ENCODE measurements around the gene TRIM41.
A peak's percentile ranks its signal among the peaks of the same experiment; 100 is the strongest.
"Not testable (repeated sequence)": the region's sequence is repeated elsewhere in the genome, so short reads cannot be mapped to it uniquely, and the experiment has no call there.

The TRIM41 gene

DNA sequence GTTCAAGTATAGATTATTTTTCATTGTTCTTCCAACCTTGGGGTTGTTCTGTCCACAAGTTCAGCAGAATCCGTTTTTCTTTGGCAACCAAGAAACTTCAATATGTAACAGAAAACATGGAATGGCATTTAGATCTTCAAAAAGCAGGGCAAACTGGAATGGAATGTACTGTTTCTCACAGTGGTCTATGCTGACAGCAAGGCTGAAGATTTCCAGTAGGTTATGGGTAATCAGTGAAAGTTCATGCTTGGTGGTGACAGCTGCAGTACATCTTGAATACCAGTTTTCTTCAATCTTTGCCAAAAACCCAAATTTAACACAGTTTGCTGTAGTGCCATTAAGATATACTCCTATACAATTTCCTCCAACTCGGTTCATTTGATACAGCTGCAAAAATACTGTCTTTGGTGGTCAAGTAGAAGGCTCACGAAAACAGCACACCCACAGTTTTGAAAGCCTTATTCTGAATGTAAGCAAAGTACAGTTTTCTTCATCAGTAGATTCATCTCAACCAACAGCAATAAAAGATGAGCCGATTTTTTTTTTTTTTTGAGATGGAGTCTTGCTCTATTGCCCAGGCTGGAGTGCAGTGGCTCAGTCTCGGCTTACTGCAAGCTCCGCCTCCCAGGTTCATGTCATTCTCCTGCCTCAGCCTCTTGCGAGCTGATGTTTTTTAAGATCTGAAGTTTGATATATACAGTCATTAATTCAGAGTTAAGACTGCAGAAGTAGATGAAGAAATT lies 32.9 kb downstream of the TRIM41 start:
- H3K9me3 ChIP-seq (ENCODE audit: control insufficient read depth, insufficient read depth, low read length): no peaks in the 10 kb centered on the region
- peaks cover 8% of the 10 kb centered on the region for H3K36me3 ChIP-seq (ENCODE audit: control insufficient read depth, insufficient read depth, low read length)
- H3K9ac ChIP-seq (ENCODE audit: low read depth, low read length): no peak overlapping the region
- H3K4me3 ChIP-seq (ENCODE audit: low read depth, low read length): no peak overlapping the region
- H3K4me1 ChIP-seq (ENCODE audit: control insufficient read depth, insufficient read depth, low read length): peaks cover 6% of the 10 kb centered on the region
- no peaks in the 10 kb centered on the region for H3K27me3 ChIP-seq (ENCODE audit: control insufficient read depth, insufficient read depth, low read length)

DNA sequence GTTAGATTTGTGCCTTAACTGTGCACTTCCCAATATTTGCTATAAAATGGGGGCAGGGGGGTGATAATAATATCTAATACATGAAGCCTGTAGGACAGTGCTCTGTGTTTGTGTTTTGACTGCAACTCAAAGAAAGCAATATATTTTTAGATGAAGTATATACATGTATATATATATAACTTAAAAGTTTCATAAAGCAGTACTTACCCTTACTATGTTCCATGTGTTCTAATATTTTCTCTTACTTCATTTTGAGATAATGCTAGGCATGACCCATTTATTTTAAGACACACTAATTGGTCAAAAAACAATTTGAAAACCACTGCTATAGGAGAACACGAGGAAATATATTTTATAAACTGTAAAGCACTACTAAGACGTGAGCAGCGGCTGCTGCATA lies 35.5 kb downstream of the TRIM41 start:
- Histone ChIP-seq H3K36me3 (ENCODE audit: control insufficient read depth, insufficient read depth, low read length) (peaks cover 5% of the 10 kb centered on the region), H3K9ac (ENCODE audit: low read depth, low read length) (no peak overlapping the region), H3K27me3 (ENCODE audit: control insufficient read depth, insufficient read depth, low read length) (no peaks in the 10 kb centered on the region), H3K9me3 (ENCODE audit: control insufficient read depth, insufficient read depth, low read length) (no peaks in the 10 kb centered on the region), H3K4me1 (ENCODE audit: control insufficient read depth, insufficient read depth, low read length) (peaks cover 6% of the 10 kb centered on the region), H3K4me3 (ENCODE audit: low read depth, low read length) (peak overlapping the region; percentile 97)

DNA sequence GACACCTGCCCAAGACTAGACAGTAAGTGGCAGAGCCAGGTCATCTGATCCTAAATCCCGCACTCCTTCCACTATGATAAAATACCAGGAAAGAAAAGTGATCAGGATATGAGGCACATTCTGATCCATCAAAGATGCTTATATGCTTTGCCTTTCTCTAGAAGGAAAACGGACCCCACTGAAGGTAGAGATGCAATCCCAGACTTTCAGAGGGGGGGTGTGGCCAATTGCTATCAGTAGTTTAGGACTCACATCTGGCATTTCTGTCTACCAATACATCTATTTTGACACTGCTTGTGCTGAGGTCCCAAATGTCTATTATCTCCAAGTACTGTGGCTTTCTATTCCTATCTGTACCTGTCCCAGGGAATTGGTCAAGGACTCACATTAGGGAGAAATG lies 36.2 kb downstream of the TRIM41 start:
- peak overlapping the region; percentile 97 for H3K4me3 ChIP-seq (ENCODE audit: low read depth, low read length)
- peaks cover 6% of the 10 kb centered on the region for H3K4me1 ChIP-seq (ENCODE audit: control insufficient read depth, insufficient read depth, low read length)
- H3K9ac ChIP-seq (ENCODE audit: low read depth, low read length): no peak overlapping the region
- no peaks in the 10 kb centered on the region for H3K9me3 ChIP-seq (ENCODE audit: control insufficient read depth, insufficient read depth, low read length)
- no peaks in the 10 kb centered on the region for H3K27me3 ChIP-seq (ENCODE audit: control insufficient read depth, insufficient read depth, low read length)
- H3K36me3 ChIP-seq (ENCODE audit: control insufficient read depth, insufficient read depth, low read length): peaks cover 5% of the 10 kb centered on the region

DNA sequence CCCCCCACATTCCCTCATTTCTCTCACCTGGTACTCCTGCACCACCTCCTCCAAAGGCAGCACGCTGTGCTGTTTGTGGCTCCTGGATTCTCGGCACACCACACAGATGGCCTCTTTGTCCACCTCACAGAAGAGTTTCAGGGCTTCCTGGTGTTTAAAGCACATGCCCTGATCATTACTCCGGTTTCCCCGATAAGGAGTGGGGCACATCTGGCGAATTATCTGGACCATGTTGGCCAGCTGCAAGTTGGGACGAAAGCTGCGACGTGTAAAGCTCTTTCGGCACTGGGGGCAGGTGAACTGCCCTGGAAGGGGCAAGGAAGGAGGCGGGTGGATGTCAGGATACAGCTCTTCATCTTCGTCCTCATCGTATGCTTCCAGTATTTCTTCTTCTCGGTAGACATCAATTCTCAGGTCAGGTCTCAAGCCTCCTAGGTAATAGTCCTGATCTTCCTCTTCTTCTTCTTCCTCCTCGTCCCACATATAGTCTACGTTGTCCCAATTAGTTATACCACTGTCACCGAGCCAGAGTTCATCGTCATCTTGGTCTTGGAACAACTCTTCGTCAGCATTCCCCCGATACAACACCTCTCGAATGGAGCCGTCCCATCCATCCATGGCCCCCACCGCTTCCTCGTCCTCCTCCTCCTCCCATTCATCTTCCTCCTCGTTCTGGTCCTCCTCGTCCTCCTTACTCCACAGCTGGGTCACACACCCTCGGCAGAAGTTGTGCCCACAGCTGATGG lies 37.1 kb downstream of the TRIM41 start:
- Histone ChIP-seq H3K4me1 (ENCODE audit: control insufficient read depth, insufficient read depth, low read length) (peaks cover 6% of the 10 kb centered on the region), H3K9ac (ENCODE audit: low read depth, low read length) (peak overlapping the region; percentile 89), H3K36me3 (ENCODE audit: control insufficient read depth, insufficient read depth, low read length) (peaks cover 3% of the 10 kb centered on the region)

DNA sequence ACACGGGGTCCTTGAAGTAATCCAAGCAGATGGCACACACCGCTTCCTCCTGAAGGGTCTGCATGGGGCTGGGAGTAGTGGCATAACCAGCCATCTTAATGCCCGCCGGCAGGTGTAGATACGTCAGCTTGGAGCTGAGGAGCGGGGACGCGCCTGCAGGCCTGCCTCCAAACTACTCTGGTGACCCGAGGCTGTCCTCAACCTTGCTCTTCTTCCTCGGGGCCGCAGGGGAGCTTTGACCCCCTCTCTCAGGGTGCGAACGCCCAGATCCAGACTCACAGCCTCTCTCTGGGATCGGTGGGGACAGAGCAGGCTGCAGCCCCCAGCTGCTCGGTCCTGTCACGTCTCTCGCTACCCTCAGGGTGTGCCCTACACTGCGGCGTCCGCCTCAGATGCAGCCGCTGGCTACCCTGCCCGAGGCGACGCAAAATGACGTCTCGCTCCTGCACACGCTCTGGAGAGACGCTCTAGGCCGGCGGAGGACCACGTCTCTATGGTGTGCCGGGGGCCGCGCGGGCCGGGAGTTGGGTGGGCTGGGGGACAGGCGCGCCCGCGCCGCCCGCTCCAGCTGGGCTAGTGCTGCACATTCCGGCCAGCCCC lies 37.7 kb downstream of the TRIM41 start, which contains the start of gene TRIM52:
TSS of gene TRIM52 (minus strand) at position 424 of the 600 bp plus-strand sequence. CDS start at position 94, 330 bp downstream.
- Histone ChIP-seq H3K27me3 (ENCODE audit: control insufficient read depth, insufficient read depth, low read length) (no peaks in the 10 kb centered on the region), H3K36me3 (ENCODE audit: control insufficient read depth, insufficient read depth, low read length) (peaks cover 3% of the 10 kb centered on the region), H3K9me3 (ENCODE audit: control insufficient read depth, insufficient read depth, low read length) (no peaks in the 10 kb centered on the region), H3K9ac (ENCODE audit: low read depth, low read length) (peak within 1 kb of the TSS; percentile 89), H3K4me1 (ENCODE audit: control insufficient read depth, insufficient read depth, low read length) (peaks cover 6% of the 10 kb centered on the region), H3K4me3 (ENCODE audit: low read depth, low read length) (peak within 1 kb of the TSS; percentile 97)

More for the DNA sequence above, 37.1 kb downstream of the TRIM41 start:
- Histone ChIP-seq H3K4me3 (ENCODE audit: low read depth, low read length) (peak overlapping the region; percentile 97), H3K9me3 (ENCODE audit: control insufficient read depth, insufficient read depth, low read length) (no peaks in the 10 kb centered on the region), H3K27me3 (ENCODE audit: control insufficient read depth, insufficient read depth, low read length) (no peaks in the 10 kb centered on the region)

DNA sequence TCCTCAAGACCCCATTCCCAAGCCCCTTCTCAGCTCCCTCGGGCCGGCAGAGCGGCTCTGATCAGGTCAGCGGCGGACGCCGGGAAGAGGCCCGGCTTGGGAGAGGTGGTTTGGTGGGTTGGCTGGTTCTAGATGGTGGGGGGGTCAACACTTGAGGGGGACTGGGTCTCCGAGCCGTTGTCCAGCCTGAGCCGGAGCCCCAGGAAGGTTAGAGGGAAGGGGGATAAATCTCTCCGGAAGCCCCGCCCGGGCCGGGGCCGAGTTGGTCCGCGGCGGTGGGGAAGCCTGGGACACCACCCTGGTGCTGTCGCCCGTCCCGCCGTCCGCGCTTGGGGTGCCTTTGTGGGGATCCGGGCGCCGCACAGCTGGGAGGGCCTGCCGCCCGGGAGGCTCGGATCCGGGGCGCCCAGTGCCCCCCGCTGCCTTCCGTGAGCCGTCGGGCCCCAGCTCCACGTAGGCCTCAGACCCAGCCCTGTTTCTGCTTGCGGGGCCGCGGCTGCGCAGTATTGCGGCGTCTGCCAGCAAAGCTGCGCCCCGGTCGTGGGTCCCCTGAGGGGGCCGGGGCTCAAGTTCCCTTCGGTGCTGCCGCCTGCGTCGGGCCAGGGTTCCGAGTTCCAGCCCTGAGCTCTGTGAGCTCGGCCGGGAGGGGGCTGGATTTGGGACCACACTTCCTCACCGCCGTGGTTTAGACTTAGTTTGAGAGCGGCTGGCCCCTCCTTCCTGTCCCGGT lies 38.4 kb downstream of the TRIM41 start:
- H3K36me3 ChIP-seq (ENCODE audit: control insufficient read depth, insufficient read depth, low read length): peaks cover 3% of the 10 kb centered on the region
- H3K27me3 ChIP-seq (ENCODE audit: control insufficient read depth, insufficient read depth, low read length): no peaks in the 10 kb centered on the region
- peaks cover 6% of the 10 kb centered on the region for H3K4me1 ChIP-seq (ENCODE audit: control insufficient read depth, insufficient read depth, low read length)
- peak overlapping the region; percentile 97 for H3K4me3 ChIP-seq (ENCODE audit: low read depth, low read length)
- no peaks in the 10 kb centered on the region for H3K9me3 ChIP-seq (ENCODE audit: control insufficient read depth, insufficient read depth, low read length)
- peak overlapping the region; percentile 89 for H3K9ac ChIP-seq (ENCODE audit: low read depth, low read length)

DNA sequence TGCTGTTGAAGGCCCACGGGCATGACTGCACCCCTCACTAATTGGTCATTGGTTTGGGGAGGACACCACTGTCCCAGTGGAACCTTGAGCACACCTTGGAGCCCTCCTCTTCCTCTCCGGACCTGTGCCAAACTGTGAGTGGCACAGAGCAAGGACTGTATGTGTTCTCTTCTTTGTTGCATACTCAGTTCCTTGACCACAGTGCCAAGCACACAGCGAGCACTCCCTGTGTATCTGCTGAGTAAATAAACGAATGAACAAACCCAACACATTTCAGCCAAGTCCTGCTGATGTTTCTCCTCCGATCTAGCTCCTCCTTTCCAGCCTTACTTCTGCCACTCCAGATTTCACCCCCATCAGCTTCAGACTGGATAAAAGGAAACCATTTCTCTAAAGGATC lies 40.6 kb downstream of the TRIM41 start:
- Histone ChIP-seq H3K4me3 (ENCODE audit: low read depth, low read length) (no peak overlapping the region), H3K27me3 (ENCODE audit: control insufficient read depth, insufficient read depth, low read length) (no peaks in the 10 kb centered on the region), H3K9me3 (ENCODE audit: control insufficient read depth, insufficient read depth, low read length) (no peaks in the 10 kb centered on the region), H3K9ac (ENCODE audit: low read depth, low read length) (no peak overlapping the region), H3K36me3 (ENCODE audit: control insufficient read depth, insufficient read depth, low read length) (peaks cover 3% of the 10 kb centered on the region), H3K4me1 (ENCODE audit: control insufficient read depth, insufficient read depth, low read length) (peaks cover 6% of the 10 kb centered on the region)

DNA sequence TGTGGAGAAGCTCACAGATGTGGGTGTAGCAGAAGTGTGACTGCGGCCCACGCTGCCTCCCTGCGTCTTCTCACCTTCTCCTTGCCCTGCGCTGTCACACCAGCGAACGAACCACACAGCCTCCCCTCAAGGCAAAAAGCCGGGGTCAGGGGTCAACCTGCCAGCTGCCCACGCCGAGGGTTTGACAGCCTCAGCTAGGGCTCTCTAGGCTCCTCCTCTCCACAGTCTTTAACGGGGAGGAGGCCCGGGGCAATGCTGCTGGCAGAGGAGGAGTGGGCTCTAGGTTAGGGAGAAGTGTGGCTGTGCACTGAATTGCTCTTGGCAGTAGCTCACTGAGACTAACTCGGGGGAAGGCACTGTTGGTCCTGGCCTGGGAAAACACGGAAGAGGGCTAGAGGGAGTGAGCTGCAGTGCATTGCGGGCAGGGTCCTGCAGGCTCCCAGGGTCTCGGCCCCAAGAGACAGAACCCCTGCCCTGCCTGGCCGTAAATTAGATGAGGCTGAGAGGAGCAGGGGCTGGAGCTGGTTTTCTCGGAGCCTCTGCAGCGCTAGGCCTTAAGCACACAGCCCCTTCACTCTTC lies 42.1 kb downstream of the TRIM41 start:
- no peaks in the 10 kb centered on the region for H3K27me3 ChIP-seq (ENCODE audit: control insufficient read depth, insufficient read depth, low read length)
- no peaks in the 10 kb centered on the region for H3K9me3 ChIP-seq (ENCODE audit: control insufficient read depth, insufficient read depth, low read length)
- peaks cover 3% of the 10 kb centered on the region for H3K36me3 ChIP-seq (ENCODE audit: control insufficient read depth, insufficient read depth, low read length)
- H3K4me3 ChIP-seq (ENCODE audit: low read depth, low read length): no peak overlapping the region
- H3K4me1 ChIP-seq (ENCODE audit: control insufficient read depth, insufficient read depth, low read length): no peaks in the 10 kb centered on the region
- no peak overlapping the region for H3K9ac ChIP-seq (ENCODE audit: low read depth, low read length)

DNA sequence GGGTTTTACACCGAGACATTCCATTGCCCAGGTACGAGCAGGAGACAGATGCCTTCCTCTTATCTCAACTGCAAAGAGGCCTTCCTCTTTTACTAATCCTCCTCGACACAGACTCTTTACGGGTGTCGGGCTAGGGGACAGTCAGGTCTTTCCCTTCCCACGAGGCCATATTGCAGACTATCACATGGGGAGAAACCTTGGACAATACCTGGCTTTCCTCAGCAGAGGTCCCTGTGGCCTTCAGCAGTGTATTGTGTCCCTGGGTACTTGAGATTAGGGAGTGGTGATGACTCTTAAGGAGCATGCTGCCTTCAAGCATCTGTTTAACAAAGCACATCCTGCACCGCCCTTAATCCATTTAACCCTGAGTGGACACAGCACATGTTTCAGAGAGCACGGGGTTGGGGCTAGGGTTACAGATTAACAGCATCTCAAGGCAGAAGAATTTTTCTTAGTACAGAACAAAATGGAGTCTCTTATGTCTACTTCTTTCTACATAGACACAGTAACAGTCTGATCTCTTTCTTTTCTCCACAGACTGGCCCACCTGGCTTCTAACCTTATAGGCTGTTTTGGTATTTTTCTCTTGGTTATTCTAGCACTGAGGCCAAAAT lies 44.3 kb downstream of the TRIM41 start:
- H3K36me3 ChIP-seq (ENCODE audit: control insufficient read depth, insufficient read depth, low read length); H3K27me3 ChIP-seq (ENCODE audit: control insufficient read depth, insufficient read depth, low read length); H3K4me3 ChIP-seq (ENCODE audit: low read depth, low read length); H3K9ac ChIP-seq (ENCODE audit: low read depth, low read length); H3K9me3 ChIP-seq (ENCODE audit: control insufficient read depth, insufficient read depth, low read length); H3K4me1 ChIP-seq (ENCODE audit: control insufficient read depth, insufficient read depth, low read length): not testable (repeated sequence)

DNA sequence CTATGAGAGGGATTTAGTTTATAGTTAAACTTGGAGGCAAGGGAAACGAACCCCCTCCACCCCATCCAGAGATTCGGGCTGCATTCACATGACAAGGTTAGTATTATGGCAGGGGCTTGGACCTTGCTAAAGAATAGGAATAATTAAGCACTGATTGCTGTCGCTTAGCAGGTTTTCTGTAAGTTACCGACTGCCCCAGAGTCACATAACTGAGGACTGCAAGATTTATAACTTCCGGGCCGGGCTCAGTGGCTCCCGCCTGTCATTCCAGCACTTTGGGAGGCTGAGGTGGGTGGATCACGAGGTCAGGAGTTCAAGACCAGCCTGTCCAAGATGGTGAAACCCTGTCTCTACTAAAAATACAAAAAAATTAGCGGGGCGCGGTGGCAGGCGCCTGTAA lies 44.8 kb downstream of the TRIM41 start:
- H3K4me3 ChIP-seq (ENCODE audit: low read depth, low read length); H3K36me3 ChIP-seq (ENCODE audit: control insufficient read depth, insufficient read depth, low read length); H3K4me1 ChIP-seq (ENCODE audit: control insufficient read depth, insufficient read depth, low read length); H3K9ac ChIP-seq (ENCODE audit: low read depth, low read length); H3K9me3 ChIP-seq (ENCODE audit: control insufficient read depth, insufficient read depth, low read length); H3K27me3 ChIP-seq (ENCODE audit: control insufficient read depth, insufficient read depth, low read length): not testable (repeated sequence)

DNA sequence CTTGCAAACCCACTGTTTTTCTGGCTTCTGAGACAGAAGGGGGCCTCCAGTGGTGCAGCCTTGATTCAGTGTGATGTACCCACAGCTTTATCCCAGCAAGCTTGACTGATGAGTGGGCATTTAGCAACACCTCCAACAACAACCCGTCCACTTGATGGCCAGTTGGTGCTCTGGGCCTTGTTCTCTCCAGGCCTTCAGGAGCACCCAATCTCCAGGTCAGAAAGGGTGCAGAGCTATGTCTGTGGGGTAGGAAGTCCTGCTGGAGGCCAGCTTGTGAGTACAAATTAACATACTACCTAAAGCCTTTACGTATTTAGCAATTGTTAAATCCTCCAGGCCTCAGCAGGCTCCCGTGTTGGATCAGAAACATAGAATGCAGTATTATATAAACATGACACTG lies 48.0 kb downstream of the TRIM41 start:
- Histone ChIP-seq H3K36me3 (ENCODE audit: control insufficient read depth, insufficient read depth, low read length) (no peaks in the 10 kb centered on the region), H3K4me3 (ENCODE audit: low read depth, low read length) (no peak overlapping the region), H3K27me3 (ENCODE audit: control insufficient read depth, insufficient read depth, low read length) (no peaks in the 10 kb centered on the region), H3K9me3 (ENCODE audit: control insufficient read depth, insufficient read depth, low read length) (no peaks in the 10 kb centered on the region), H3K9ac (ENCODE audit: low read depth, low read length) (no peak overlapping the region), H3K4me1 (ENCODE audit: control insufficient read depth, insufficient read depth, low read length) (no peaks in the 10 kb centered on the region)
